ENCODE data around the gene GPR137C.
"Not testable (repeated sequence)": the region's sequence is repeated elsewhere in the genome, so short reads cannot be mapped to it uniquely, and the experiment has no call there.

The GPR137C gene

DNA sequence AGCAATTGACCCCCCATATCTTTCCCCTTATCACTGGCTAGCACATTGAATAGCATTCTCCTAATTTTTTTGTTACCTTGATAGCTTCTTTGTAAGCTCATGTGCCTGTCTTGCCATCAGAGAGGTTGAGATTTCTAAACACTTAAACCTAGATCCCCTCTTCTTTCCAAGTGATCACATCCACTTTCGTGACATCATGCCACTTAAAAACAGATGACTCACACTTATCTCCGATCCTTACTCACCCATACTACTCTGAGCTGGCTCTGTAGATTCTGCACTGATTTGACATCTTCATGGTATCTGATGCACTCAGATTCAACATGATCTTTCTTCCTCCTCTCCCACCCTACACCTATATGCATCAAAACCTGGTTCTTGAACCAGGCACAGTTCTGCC lies 10.5 kb downstream of the GPR137C start:
- DNase-seq (ENCODE audit: low spot score), result no peak

DNA sequence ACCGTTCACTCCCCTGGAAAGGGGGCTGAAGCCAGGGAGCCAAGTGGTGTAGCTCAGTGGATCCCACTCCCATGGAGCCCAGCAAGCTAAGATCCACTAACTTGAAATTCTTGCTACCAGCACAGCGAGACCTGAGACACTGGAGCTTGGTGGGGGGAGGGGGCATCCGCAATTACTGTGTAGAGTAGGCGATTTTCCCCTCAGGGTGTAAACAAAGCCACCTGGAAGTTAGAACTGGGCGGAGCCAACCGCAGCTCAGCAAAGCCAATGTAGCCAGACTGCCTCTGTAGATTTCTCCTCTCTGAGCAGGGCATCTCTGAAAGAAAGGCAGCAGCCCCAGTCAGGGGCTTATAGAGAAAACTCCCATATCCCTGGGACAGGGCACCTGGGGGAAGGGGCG lies 15.8 kb downstream of the GPR137C start:
- not testable (repeated sequence) for DNase-seq (ENCODE audit: low spot score)

DNA sequence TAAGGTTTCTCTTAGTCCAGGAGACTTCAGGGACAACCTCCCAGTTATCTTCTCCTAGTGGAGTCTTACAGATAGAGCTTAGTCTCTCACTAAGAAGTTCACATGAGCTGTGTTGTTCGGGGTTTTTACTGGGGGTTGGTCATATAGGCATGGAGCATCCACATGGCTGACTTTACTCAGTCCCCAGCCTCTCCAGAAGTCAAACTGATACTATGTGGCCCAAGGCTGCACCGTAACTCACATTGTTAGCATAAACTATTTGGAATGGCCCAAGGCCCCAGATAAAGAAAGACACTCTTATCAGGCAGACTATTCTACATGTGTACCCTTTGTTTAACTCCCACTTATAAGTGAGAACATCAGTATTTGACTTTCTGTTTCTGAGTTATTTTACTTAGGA lies 23.2 kb downstream of the GPR137C start:
- no peak for DNase-seq (ENCODE audit: low spot score)

DNA sequence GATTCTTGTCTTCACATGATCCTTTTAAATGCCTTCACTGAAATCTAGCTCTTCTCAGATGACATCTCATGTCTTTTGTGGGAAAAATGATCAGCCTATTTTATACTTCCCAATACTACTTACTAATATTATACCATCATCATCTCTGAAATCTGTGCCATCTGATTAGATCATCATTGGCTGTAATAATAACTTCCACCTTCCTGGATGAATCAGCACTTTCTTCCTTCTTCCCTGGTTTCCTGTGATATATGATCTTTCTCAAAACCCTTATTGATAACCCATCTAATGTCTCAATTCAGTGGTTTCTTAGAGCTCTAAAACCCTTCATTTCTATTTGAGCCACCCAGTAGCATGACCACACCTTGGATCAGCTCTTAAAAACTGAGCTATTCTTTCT lies 30.9 kb downstream of the GPR137C start:
- DNase-seq (ENCODE audit: low spot score), result no peak

DNA sequence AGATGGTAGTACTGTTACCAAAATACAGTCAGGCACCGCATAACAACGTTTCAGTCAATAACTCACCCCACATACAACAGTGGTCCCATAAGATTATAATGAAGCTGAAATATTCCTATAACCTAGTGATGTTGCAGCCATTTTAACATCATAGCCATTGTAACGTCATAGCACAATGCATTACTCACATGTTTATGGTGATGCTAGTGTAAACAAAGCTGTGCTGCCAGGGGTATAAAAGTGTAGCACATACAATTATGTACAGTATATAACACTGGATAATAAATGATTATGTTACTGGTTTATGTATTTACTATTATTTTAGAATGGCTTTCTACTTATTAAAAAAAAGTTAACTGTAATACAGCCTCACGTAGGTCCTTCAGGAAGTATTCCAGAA lies 37.0 kb downstream of the GPR137C start:
- no peak for DNase-seq (ENCODE audit: low spot score)

DNA sequence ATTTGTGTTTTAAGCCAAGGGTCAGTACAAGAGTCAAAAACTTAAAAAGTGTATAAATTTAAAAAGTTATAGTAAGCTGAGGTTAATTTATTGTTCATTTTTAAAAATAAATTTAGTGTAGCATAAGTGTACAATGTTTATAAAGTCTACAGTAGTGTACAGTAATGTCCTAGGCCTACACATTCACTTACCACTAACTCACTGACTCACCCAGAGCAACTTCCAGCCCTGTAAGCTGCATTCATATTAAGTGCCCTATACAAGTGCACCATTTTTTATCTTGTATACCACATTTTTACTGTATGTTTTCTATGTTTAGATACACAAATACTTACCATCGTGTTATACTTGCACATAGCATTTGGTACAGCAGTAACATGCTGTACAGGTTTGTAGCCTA lies 37.7 kb downstream of the GPR137C start:
- DNase-seq (ENCODE audit: low spot score), result no peak

DNA sequence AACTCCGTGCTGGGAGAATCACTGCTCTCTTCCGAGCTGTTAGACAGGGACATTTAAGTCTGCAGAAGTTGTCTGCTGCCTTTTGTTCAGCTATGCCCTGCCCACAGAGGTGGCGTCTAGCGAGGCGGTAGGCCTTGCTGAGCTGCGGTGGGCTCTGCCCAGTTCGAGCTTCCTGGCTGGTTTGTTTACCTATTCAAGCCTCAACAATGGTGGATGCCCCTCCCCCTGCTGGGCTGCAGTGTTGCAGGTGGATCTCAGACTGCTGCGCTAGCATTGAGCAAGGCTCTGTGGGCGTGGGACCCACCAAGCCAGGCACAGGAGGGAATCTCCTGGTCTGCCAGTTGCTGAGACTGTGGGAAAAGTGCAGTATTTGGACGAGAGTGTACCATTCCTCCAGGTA lies 43.7 kb downstream of the GPR137C start:
- DNase-seq (ENCODE audit: low spot score), result no peak

DNA sequence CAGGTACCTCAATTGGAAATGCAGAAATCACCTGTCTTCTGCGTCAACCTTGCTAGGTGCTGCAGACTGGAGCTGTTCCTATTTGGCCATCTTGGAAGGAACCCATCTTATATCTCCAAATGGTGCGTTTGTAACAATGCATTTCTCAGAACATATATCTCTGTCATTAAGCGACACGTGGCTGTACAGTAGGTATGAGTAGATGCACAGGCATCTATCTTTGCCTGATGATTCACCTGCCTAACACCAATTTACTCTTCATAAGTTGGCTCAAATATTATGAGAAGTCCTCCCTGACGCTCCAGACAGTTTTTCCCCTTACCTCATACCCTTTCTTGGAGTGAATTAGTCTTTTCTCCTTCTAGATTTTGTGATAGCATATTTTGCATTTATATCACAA lies 44.2 kb downstream of the GPR137C start:
- DNase-seq (ENCODE audit: low spot score), result no peak

DNA sequence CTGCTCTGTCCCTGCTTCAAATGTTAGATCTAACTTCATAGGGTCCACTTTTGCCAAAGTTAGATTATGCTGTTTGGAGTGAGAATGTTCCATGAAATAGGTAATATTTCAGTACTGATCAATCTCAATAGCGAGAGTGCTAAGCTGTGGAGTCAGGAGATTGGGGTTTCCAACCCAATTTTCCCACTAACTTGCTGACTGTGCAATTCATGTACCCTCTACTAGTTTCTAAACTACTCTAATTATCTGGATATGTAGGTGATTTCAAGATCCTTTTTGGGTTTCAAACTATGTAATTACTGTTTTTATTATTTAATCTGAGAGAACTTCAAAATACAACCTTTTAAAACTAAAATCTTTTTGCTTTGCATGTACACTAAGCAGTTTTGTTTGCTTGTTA lies 45.9 kb downstream of the GPR137C start:
- no peak for DNase-seq (ENCODE audit: low spot score)

DNA sequence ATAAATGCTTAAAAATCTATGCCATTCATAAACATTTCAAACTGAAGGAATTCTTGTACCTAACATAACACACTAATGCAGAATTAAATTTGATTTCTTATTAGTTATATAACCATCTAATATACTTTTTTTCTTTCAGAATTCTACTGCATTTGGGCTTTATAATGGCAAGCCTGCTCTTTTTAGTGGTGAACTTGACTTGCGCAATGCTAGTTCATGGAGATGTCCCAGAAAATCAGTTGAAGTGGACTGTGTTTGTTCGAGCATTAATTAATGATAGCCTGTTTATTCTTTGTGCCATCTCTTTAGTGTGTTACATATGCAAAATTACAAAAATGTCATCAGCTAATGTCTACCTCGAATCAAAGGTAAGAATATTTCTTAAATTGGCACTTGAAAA lies 47.3 kb downstream of the GPR137C start:
- DNase-seq (ENCODE audit: low spot score), result no peak

DNA sequence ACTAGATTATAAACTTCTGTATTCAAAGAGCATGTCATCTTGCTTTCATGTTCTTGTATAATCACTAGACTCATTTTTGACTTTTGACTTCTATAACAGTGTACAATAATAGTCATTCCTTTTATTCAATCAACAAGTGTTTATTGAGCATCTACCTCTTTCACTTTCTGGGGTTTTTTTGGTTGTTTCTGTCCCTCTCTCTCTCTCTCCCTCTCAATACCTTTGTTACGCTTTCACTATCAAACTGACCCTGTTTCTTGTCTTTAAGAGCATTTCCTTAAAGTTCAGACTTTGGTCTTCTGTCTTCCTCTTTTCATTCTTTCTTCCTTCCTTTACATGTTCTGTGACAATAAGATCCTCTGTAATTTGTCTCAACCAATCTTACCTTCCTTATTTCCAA lies 49.5 kb downstream of the GPR137C start:
- no peak for DNase-seq (ENCODE audit: low spot score)

DNA sequence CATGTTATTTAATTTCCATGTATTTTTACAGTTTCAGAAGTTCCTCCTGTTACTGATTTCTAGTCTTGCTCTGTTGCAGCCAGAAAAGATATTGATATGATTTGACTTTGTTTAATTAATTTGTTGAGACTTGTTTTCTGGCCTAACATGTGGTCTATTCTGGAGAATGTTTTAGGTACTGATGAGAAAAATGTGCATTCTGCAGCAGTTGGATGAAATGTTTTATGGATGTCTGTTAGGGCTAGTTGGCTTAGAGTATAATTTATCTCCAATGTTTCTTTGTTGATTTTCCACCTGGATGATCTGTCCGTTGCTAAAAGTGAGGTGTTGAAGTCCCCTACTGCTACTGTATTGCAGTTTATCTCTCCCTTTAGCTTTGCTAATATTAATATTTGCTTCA lies 54.4 kb downstream of the GPR137C start:
- no peak for DNase-seq (ENCODE audit: low spot score)

DNA sequence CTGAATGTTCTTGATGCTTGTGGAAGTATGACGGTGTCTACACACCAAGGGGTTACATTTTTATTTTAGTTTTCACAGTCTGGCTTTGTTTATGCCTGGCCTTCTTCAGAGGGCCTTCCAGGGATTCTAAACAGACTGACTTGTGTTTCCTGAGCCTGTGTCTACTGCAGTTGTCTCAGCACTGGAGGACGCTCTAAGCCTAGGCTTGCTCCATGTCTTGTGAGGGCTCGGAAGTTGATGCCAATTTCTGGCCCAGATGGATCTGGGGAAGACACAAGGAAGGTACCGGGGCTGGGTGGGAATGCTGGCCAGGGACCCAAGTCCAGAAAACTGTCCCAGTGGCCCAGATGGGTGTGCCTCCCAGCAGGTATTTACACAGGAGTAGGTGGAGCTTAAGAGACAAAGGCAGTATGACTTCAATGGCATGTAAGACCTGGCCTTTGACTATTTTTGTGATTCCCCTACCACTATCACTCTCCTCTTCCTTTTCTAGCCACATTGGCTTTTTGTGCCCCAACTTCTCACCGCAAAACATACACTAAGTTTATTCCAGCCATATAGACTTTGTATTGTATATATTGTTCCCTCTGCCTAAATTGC lies 56.9 kb downstream of the GPR137C start:
- DNase-seq (ENCODE audit: low spot score), result no peak

DNA sequence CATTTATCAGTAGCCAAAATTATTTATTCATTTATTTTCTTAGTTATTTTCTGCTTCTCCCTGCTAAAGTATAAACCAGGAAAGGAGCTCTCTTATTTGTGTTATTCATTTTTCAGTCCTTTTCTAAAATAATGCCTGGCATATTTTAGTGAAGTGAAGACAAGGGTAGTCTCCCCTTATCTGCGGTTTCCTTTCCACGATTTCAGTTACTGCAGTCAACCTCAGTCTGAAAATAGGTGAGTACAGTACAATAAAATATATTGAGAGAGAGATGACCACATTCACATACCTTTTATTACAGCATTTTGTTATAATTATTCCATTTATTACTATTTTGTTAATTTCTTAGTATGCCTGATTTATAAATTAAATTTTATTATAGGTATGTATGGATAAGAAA lies 57.6 kb downstream of the GPR137C start:
- DNase-seq (ENCODE audit: low spot score), result no peak

DNA sequence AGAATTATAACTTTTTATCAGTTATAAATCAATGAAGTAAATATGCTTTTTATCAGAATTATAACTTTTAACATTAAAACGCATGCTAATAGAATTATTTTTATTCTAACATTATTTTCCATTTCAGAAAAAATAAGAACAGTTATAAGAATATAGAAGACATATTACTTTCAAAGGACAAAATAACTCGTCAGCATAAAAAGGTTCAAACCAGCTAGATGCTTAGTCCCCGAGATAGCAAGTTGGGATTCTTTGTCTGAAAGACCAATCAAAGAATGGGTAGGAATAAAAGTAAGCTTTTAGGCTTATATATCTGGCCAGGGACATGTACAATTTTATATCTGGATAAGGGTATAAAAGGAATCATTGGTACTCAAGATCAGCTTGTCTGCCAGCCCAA lies 66.0 kb downstream of the GPR137C start:
- no peak for DNase-seq (ENCODE audit: low spot score)

DNA sequence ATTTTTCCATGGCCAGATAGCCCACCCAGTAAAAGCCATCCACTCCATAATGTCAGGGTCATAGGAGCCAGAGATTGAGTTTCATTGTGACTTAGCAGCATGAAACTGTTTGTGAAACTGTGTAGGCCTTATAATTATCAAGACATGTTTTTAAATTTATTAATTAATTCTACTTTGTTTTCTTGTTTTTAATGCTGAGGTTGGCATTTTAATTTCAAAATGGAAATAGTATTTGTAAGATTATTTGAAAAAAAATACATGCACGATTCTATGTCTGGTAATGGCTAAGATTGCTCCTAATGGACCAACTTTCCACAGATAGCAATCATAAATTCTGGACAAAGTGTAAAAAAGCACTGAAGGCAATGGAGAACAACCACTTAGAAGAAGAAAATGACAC lies 67.1 kb downstream of the GPR137C start:
- DNase-seq (ENCODE audit: low spot score), result no peak

DNA sequence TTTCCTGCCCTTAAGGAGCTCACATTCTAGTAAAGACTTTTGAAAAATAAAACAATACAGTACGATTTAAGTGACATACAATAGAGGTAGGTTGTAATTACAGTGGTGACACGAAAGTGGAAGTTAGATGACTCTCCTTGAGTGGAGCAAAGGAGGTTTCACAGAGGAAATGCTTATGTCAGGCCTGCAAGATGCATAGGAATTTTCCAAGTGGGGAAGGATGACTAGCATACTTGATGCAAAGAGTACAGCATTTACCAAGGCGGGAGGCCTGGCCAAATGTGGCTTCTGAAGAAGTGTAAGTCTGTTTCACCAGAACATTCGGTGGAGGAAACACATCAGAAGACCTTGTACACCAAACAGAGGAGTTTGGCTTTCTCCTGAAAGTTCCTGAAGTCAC lies 87.5 kb downstream of the GPR137C start:
- DNase-seq (ENCODE audit: low spot score), result no peak

DNA sequence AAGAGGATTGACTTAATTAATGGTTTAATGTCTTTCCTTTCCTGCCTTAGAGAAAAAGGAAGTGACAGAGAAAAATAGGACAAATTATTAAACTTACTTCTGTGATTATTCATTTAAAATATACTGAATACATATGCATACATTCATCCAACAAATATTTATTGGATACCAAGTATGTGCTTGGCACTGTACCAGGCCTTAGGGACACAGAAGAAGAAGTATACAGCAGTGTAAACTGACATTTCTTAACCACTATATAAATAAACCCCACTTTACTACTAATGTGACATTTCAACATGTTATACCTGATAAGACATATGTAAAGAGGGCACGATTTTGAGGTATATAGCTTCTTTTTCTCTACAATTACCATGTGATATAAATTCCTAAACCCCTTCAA lies 89.1 kb downstream of the GPR137C start:
- DNase-seq (ENCODE audit: low spot score), result no peak

DNA sequence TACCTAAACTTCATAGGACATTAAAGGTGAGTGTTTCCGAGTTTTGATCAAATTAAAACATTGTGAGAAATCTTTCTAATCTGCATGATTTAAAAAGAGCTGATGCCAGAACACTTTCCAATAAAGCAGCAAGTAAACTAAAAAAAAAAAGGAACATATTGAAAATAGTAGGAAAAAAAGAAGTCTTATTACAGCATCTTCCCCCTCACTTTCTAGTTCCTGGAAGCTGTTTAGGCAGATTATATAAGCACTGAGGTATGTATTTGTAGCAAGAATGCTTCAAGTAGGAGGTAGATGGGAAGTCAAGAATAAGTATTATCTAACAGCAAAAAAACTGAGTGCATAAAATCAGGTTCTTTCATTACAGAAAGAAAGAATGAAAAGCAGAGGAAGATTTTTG lies 96.9 kb downstream of the GPR137C start:
- DNase-seq (ENCODE audit: low spot score), result no peak

DNA sequence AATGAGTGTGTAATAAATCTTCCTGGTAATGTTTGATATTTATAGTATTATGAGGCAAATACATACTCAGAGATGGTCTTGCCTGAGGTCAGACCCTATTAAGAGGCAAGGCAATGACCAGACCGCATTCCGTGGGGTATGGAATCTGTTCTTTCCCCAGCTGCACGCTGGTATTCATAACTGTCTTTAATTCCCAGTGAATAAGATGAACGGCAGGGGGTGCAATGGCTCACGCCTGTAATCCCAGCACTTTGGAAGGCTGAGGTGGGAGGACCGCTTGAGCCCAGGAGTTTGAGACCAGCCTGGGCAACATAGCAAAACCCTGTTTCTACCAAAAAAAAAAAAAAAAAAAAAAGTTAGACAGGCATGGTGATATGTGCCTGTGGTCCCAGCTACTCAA lies 98.1 kb downstream of the GPR137C start:
- DNase-seq (ENCODE audit: low spot score), result no peak

DNA sequence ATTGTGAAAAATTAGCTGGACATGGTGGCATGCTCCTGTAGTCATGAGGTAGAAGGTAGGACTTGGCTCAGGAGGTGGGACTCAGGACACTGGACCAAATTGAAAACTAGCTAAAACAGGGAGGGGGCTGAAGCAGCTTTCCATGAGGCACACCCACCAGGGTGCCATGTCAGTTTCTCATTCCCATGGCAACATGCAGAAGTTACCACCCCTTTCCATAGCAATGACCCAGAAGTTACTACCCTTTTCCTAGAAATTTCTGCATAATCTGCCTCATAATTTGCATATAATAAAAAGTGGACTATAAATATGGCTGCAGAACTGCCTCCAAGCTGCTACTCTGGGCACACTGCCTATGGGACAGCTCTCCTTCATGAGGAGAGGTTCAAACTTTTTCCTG lies 104.3 kb downstream of the GPR137C start:
- DNase-seq (ENCODE audit: low spot score), result no peak

DNA sequence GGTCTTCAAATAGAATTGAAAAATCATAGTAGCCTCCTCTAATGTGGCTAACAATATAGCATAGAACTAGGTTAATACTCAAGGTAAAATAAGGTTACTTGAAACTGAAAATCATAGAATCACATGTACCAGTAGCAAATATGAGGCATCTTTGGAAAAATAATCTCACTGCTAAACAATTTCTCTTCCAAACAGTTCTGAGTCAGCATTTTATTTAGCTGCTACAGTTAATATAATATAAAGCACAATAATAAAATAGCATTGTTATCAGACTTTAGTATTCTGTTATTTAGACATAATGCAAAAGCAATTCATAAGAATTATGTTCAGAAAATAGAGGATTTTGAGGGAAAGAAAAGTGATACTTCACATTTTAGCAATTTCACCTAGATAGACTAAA lies 107.7 kb downstream of the GPR137C start:
- no peak for DNase-seq (ENCODE audit: low spot score)

DNA sequence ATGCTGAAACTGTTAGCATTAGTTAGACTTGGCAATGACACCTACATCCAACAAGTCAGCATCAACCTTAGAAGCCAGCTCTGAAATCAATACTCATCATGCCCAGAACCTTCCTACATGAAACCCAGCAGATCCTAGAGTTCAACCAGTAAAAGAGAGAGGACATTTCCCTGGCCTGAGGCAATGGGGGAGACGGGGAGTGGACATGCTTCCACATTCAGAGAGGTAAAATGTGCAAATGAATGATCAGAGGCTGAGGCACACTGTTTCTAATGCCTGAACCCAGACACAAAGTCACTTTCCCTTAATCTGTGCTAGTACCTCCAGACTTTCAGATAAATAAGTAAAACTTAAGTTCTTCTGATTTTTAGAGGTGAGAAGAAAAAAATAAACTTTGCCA lies 108.2 kb downstream of the GPR137C start:
- no peak for DNase-seq (ENCODE audit: low spot score)

DNA sequence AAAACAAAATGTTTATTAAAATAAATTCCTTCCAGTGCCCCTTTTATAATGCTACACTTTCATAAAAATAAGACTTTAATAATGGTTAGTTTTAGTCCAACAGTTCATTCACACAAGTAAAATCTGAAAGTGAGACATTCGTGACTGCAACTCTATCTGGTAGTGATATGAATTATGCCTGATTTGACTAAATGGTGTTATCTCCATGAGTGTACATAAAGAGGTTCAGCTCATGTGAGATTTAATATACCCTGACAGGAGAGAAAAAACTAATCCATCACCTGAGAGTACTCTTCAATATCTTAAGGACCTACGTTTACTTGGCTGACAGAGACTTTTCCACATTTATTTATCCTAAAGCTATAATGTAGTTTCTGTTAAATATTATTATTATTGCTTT lies 108.7 kb downstream of the GPR137C start:
- no peak for DNase-seq (ENCODE audit: low spot score)

DNA sequence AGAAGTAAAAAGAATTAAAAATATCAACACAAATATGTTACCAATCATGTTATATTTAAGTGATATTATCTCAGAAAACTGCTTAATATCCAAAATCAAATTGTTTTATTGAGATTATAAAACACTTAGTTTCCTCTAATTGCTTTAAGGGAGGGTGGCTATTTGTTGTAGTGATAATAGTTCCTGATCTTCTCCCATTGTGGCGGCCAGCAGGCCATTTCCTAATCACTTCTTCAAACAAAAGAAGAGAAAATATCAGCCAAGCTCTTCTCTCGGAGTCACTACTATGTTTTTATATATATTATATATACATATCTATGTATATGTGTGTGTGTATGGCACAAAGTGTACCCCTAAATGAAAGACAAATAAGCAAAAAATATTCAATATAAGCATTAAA lies 111.2 kb downstream of the GPR137C start:
- no peak for DNase-seq (ENCODE audit: low spot score)

All from SK-N-DZ (cell line).